GM21737 (cell line): ENCODE data around the gene NSUN6.
A peak's percentile ranks its signal among the peaks of the same experiment; 100 is the strongest.

Experiments used
- ATAC-seq: cut with Tn5 transposase; IDR thresholded peaks from one replicate; pipeline ENCODE4 v1.9.1; 2021; ENCODE audit warnings: mild to moderate bottlenecking, moderate library complexity; ENCODE audit not compliant: unreplicated experiment

Gene NSUN6

DNA sequence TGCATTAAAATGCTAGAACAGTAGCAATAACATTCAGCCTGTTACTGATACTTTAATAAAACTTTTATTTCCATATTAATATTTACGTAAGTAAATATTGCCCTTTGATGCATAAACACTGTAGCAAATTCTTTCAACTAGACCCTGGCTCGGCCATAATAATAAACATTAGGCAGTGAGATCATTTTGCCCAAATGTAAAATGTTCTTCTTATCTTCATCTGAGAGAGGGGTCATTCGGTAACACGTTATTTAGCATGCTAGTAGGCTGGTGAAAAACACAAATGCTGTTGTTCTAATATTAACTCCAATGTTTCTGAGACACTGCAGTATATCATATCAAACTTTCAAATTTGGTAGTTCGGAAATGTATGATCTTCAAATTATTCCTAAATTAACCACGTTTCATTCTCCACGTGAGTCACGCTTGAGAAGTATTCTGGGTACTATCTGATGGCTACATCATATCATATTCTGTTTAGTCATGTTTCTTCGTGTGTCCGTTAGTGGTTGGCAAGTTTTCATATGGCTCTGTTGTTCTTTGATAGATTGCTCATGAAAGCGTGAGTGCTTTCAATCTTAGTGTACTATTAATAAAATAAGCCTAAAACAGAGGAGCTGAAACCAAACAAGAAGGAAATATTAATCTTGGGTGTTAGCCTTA, 145.8 kb downstream of the NSUN6 start:
- no peak for ATAC-seq

DNA sequence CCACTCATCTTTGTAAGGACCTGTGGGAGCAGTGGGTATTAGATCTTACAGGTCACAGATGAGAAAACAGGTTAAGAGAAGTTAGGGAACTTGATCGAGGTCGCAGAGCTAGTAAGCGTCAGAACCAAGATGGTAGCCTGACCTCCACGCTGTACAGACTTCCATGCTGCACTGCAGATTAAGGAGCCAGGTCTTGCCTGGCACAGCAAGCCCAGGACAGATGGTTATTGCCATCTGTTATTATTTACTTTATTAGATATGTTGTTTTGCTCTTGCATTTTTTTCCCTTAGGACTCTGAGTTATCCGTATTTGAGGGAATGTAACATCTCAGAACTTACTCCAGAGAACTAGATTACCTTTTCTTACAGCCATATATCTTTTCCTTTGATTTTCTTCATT, 147.2 kb downstream of the NSUN6 start:
- ATAC-seq = no peak

DNA sequence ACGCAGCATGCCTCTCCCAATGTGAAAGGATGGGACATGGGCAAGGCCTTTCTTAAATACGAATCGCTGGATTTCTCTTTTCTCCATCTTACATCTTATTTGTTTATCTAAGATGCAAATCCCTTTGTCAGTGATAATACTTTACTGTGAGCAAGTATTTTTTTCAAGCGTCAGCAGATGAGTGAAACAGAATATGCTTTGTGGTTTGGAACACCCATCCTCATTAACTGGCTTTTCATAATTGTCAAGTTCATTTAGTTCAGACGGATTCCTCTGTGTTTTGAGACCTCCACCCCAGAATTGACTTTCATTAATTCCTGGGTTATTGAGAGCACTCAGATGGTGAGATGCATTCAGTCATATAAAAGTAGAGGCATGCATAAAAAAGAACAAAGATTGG, 149.8 kb downstream of the NSUN6 start:
- ATAC-seq = no peak

DNA sequence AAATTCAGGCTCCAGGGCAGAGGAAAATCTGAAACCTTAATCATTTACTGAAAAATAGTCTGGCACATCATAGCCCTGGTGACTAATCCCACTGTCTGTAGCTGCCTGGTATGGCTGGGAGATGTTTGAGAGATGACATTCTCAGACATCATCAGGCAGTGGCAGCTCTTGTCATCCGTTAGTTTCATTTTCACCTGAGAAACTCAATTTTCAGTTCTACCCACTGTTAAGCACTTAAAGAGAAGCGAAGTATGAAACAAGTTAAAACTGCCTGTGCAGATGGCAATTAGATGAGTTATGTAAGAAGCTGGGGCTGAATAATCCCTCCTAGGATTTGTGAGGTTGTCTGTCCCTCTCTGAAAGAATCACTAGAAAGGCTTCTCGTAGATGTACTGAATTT, 150.2 kb downstream of the NSUN6 start:
- peak; percentile 85 for ATAC-seq

DNA sequence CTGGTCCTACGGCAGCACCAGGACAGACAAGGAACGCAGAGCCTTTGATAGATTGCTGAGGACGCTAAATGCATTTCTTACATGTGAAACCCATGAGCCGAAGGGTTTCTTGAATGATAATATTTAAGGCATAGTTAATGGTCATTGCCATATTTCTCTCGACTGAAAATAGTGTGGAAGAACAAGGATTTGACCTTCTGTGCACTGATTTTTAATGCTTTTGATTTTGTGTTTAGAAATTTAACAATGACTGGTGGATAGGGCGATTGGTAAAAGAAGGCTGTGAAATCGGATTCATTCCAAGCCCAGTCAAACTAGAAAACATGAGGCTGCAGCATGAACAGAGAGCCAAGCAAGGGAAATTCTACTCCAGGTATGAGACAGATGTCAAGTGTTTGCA, 150.8 kb downstream of the NSUN6 start:
- ATAC-seq = no peak

DNA sequence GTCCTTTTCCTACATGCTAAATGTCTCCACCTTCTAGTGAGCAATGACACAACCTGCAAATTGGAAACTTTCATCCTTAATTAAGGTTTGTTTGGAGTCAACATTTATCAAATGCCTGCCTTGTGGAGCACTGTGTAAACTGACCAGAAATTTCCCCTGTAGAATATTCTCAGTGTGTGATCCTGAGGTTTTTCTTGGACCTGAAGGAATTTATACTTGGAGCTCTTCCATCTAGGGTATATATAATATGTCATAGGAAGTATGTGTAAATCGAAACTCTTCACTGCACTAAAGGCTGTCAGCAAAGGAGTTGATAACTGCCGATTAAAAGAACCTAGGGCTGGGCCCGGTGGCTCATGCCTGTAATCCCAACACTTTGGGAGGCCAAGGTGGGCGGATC, 152.4 kb downstream of the NSUN6 start:
- no peak for ATAC-seq

DNA sequence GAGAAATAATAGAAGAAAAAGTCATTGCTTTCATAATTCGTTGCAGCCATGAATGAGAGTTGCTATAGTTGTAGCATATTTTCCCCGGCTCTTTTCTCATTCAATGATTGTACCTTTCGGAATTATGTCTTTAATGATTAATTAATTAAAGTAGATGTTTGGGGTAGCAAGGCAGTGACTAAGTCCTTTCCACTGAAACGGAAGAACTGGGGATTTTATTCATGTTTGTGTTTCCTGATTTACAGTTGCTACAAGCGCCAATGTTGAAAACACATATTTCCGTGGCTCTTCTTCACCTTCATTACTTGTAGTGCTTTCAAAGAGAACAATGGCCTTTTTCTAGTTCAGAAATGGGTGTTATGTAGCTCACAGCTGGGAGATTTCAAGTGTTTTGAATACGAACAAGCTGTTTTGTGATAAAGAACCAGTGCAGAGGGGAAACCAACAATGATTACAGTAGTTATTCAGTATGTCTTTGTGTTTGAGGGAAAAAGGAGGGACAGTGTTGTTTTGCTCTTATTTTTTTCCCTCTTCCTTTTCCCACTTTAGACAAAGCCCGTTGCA, 153.5 kb downstream of the NSUN6 start:
- ATAC-seq = no peak
